IMR-90 (cell line): ENCODE measurements around the gene ZNF580. TPM values are rescaled to one million over a fixed set of nuclear protein-coding genes. Genes with fewer than 3 reads are reported as not detected.

Source experiments
- ATAC-seq: fragments of 200-7000 bp; cut with Tn5 transposase; 2 replicates; pipeline ENCODE4 v1.9.1; 2020; ENCODE audit warnings: low read depth, mild to moderate bottlenecking, moderate library complexity
- BruUV-seq: library from RNA; stranded (reverse); fragments of 400-500 nt; replicated peaks from 2 replicates; lab custom pipeline; 2021; lab: Mats Ljungman, UMichigan
- CTCF ChIA-PET: fragments of 300-600 bp; formaldehyde crosslinking; extraction: SDS; loops from one replicate; lab custom pipeline; 2021; ENCODE audit warnings: antibody characterized with exemption; lab: Yijun Ruan, JAX
- POLR2A ChIA-PET: fragments of 300-600 bp; sonication (Branson Sonifier 250); formaldehyde crosslinking; loops from one replicate; lab custom pipeline; 2022; ENCODE audit warnings: antibody characterized with exemption; ENCODE audit not compliant: unreplicated experiment; lab: Charles Lee
- DNase-seq: peaks from one replicate; pipeline ENCODE4 v3.0.0; 2013
- H2AFZ ChIP-seq: replicated peaks from 2 replicates; pipeline ENCODE3; 2013; ENCODE audit warnings: low read length, mild to moderate bottlenecking; ENCODE audit not compliant: poor library complexity
- H2AK5ac ChIP-seq: 2 replicates; pipeline ENCODE4 v1.6.1; 2013; ENCODE audit warnings: low read depth, low read length, inconsistent platforms
- H2AK9ac ChIP-seq: replicated peaks from 2 replicates; pipeline ENCODE3; 2013; ENCODE audit warnings: mild to moderate bottlenecking, low read depth, low read length, moderate library complexity; ENCODE audit not compliant: poor library complexity
- H2BK120ac ChIP-seq: 2 replicates; pipeline ENCODE4 v1.6.1; 2013; ENCODE audit warnings: low read depth, low read length, inconsistent platforms
- H2BK15ac ChIP-seq: 3 replicates; pipeline ENCODE4 v1.6.1; 2013; ENCODE audit warnings: low read depth, low read length, inconsistent platforms
- H2BK20ac ChIP-seq: 2 replicates; pipeline ENCODE4 v1.6.1; 2013; ENCODE audit warnings: low read depth, mild to moderate bottlenecking, inconsistent platforms, low read length, moderate library complexity
- H2BK5ac ChIP-seq: 2 replicates; pipeline ENCODE4 v1.6.1; 2013; ENCODE audit warnings: mild to moderate bottlenecking, low read depth, low read length, inconsistent platforms; ENCODE audit not compliant: poor library complexity, severe bottlenecking
- H3K14ac ChIP-seq: replicated peaks from 2 replicates; pipeline ENCODE4 v1.6.1; 2013; ENCODE audit warnings: low read depth, low read length, inconsistent platforms
- H3K18ac ChIP-seq: 2 replicates; pipeline ENCODE4 v1.6.1; 2013; ENCODE audit warnings: low read depth, low read length, control low read depth
- H3K23ac ChIP-seq: 2 replicates; pipeline ENCODE4 v1.6.1; 2013; ENCODE audit warnings: low read depth, low read length, inconsistent platforms
- H3K27ac ChIP-seq: 2 replicates; pipeline ENCODE4 v1.5.1; 2013; ENCODE audit warnings: mild to moderate bottlenecking, control low read depth, low read length; ENCODE audit not compliant: insufficient read depth
- H3K27me3 ChIP-seq: 2 replicates; pipeline ENCODE4 v1.6.1; 2013; ENCODE audit warnings: low read length; ENCODE audit not compliant: control insufficient read depth, insufficient read depth
- H3K36me3 ChIP-seq: 2 replicates; pipeline ENCODE4 v1.6.1; 2013; ENCODE audit warnings: low read length, mixed read lengths; ENCODE audit not compliant: control insufficient read depth, insufficient read depth
- H3K4ac ChIP-seq: 2 replicates; pipeline ENCODE4 v1.6.1; 2013; ENCODE audit warnings: low read depth, low read length, inconsistent platforms
- H3K4me1 ChIP-seq: 2 replicates; pipeline ENCODE4 v1.6.1; 2013; ENCODE audit warnings: low read length, mixed read lengths; ENCODE audit not compliant: control insufficient read depth, insufficient read depth
- H3K4me2 ChIP-seq: 2 replicates; pipeline ENCODE4 v1.6.1; 2013; ENCODE audit warnings: low read depth, mild to moderate bottlenecking, control low read depth, low read length, moderate library complexity
- H3K4me3 ChIP-seq: 2 replicates; pipeline ENCODE4 v1.5.1; 2013; ENCODE audit warnings: low read depth, mild to moderate bottlenecking, control low read depth, low read length, moderate library complexity; ENCODE audit not compliant: insufficient read depth
- H3K56ac ChIP-seq: 2 replicates; pipeline ENCODE4 v1.6.1; 2013; ENCODE audit warnings: low read length, inconsistent platforms; ENCODE audit not compliant: insufficient read depth; ENCODE audit errors: extremely low read depth
- H3K79me1 ChIP-seq, 2 experiments: 2 replicates each; pipeline ENCODE4 v1.6.1; 2013; ENCODE audit warnings: low read length in 2 of 2, inconsistent platforms in 1 of 2, low read depth in 1 of 2
- H3K9ac ChIP-seq: 2 replicates; pipeline ENCODE4 v1.6.1; 2013; ENCODE audit warnings: low read depth, low read length, control low read depth
- H3K9me1 ChIP-seq: 2 replicates; pipeline ENCODE4 v1.6.1; 2013; ENCODE audit warnings: low read length, inconsistent platforms; ENCODE audit not compliant: insufficient read depth
- H3K9me3 ChIP-seq: 2 replicates; pipeline ENCODE4 v1.6.1; 2013; ENCODE audit warnings: low read length; ENCODE audit not compliant: control insufficient read depth, insufficient read depth
- H4K20me1 ChIP-seq: 2 replicates; pipeline ENCODE4 v1.6.1; 2013; ENCODE audit warnings: low read length, inconsistent platforms; ENCODE audit not compliant: insufficient read depth
- H4K5ac ChIP-seq: 2 replicates; pipeline ENCODE4 v1.6.1; 2013; ENCODE audit warnings: mild to moderate bottlenecking, low read depth, low read length, control low read depth
- H4K8ac ChIP-seq, 2 experiments: 2 replicates each; pipeline ENCODE4 v1.6.1; 2013; ENCODE audit warnings: low read depth in 2 of 2, low read length in 2 of 2, control low read depth in 1 of 2, inconsistent platforms in 1 of 2
- H4K91ac ChIP-seq: 2 replicates; pipeline ENCODE4 v1.6.1; 2013; ENCODE audit warnings: low read depth, low read length, inconsistent platforms; ENCODE audit not compliant: insufficient read depth
- BHLHE40 ChIP-seq: fragments of 150-350 bp; IDR thresholded peaks from 2 replicates; pipeline ENCODE4 v1.6.1; 2016; ENCODE audit warnings: mild to moderate bottlenecking, low read depth, low read length
- CEBPB ChIP-seq: IDR thresholded peaks from 2 replicates; pipeline ENCODE4 v1.6.1; 2012; ENCODE audit warnings: low read depth, low read length, improper control_type of control experiment
- CHD1 ChIP-seq: IDR thresholded peaks from 2 replicates; pipeline ENCODE4 v1.6.1; 2012; ENCODE audit warnings: low read depth, low read length, improper control_type of control experiment
- CTCF ChIP-seq: conservative IDR thresholded peaks from 2 replicates; pipeline ENCODE4 v1.5.1; 2012; ENCODE audit warnings: mild to moderate bottlenecking, low read depth, low read length, improper control_type of control experiment
- ELK1 ChIP-seq: fragments of 150-350 bp; IDR thresholded peaks from 2 replicates; pipeline ENCODE4 v1.6.1; 2016; ENCODE audit warnings: low read depth, mild to moderate bottlenecking, low read length, moderate library complexity, borderline replicate concordance
- FOS ChIP-seq: fragments of 150-350 bp; IDR thresholded peaks from 2 replicates; pipeline ENCODE4 v1.6.1; 2016; ENCODE audit warnings: low read depth, low read length
- MAFK ChIP-seq: IDR thresholded peaks from 2 replicates; pipeline ENCODE4 v1.6.1; 2012; ENCODE audit warnings: low read depth, low read length, improper control_type of control experiment
- MAZ ChIP-seq: IDR thresholded peaks from 2 replicates; pipeline ENCODE4 v1.6.1; 2012; ENCODE audit warnings: low read depth, mild to moderate bottlenecking, low read length, improper control_type of control experiment, moderate library complexity, borderline replicate concordance
- MXI1 ChIP-seq: IDR thresholded peaks from 2 replicates; pipeline ENCODE4 v1.6.1; 2012; ENCODE audit warnings: low read depth, mild to moderate bottlenecking, low read length, moderate library complexity, borderline replicate concordance
- NFE2L2 ChIP-seq: fragments of 150-350 bp; IDR thresholded peaks from 2 replicates; pipeline ENCODE4 v1.6.1; 2016; ENCODE audit warnings: low read depth, mild to moderate bottlenecking, low read length
- POLR2A ChIP-seq: IDR thresholded peaks from 2 replicates; pipeline ENCODE4 v1.6.1; 2012; ENCODE audit warnings: mild to moderate bottlenecking, low read depth, low read length
- RAD21 ChIP-seq: IDR thresholded peaks from 2 replicates; pipeline ENCODE4 v1.6.1; 2012; ENCODE audit warnings: low read length, improper control_type of control experiment
- RCOR1 ChIP-seq: IDR thresholded peaks from 2 replicates; pipeline ENCODE4 v1.6.1; 2012; ENCODE audit warnings: mild to moderate bottlenecking, low read length, improper control_type of control experiment; ENCODE audit not compliant: insufficient replicate concordance
- RFX5 ChIP-seq: IDR thresholded peaks from 2 replicates; pipeline ENCODE4 v1.8.0; 2012; ENCODE audit warnings: low read depth, mild to moderate bottlenecking, low read length, moderate library complexity
- SMC3 ChIP-seq: fragments of 150-350 bp; IDR thresholded peaks from 2 replicates; pipeline ENCODE4 v1.6.1; 2016; ENCODE audit warnings: low read depth, mild to moderate bottlenecking, antibody characterized with exemption, low read length, moderate library complexity
- USF2 ChIP-seq: fragments of 150-350 bp; IDR thresholded peaks from 2 replicates; pipeline ENCODE4 v1.6.1; 2017; ENCODE audit warnings: mild to moderate bottlenecking, antibody characterized with exemption, low read length, low read depth
- WGBS, 2 experiments: methylation state at CpG; one replicate each; pipeline versions ENCODE4 v1.1.5 to v1.1.7; 2013; ENCODE audit warnings: missing lambda C conversion rate in 2 of 2; ENCODE audit not compliant: insufficient read length in 1 of 2; ENCODE audit errors: extremely low coverage in 2 of 2; 5-methylcytosine and 5-hydroxymethylcytosine counted together
- dilution Hi-C: fragments of 300-500 bp; cut with HindIII; formaldehyde crosslinking; loops from one replicate; pipeline ENCODE4 v1.14.3; 2018; ENCODE audit warnings: low sequenced_read_pairs; ENCODE audit not compliant: unreplicated experiment
- in situ Hi-C: fragments of 300-500 bp; cut with MboI; formaldehyde crosslinking; loops from 3 replicates; pipeline ENCODE4 v1.14.3; 2019; ENCODE audit warnings: low sequenced_read_pairs, inconsistent platforms, mixed read lengths
- intact Hi-C: fragments of 100-400 bp; cut with micrococcal nuclease; formaldehyde crosslinking; loops from 2 replicates; pipeline ENCODE4 v1.10.0; 2022
- polyA plus RNA-seq, 3 experiments: library from polyadenylated mRNA; depleted of rRNA; stranded (reverse); fragments of >200 nt; gene quantifications; 2 replicates each; pipeline ENCODE4 v1.2.3, GENCODE V29; 2012; ENCODE audit warnings: low replicate concordance in 1 of 3
- total RNA-seq: library from RNA; depleted of rRNA; stranded (reverse); fragments of >200 nt; gene quantifications from 2 replicates; pipeline ENCODE4 v1.2.3, GENCODE V29; 2012

Gene ZNF580
- total and polyA plus RNA-seq, 2 of the 4 experiments (the other 2 are of a cell fraction), result 1.4 to 36.9 TPM

- no peak for DNase-seq
- in situ Hi-C loops, result loop anchor here (25.0 kb wide), 2 partner anchors 350 to 525 kb away; partner anchors contain the start of genes BRSK1, HSPBP1 and PPP1R12C
These were observed 3.3 kb upstream of the ZNF580 start for GRCh38 chr19:55637534-55637933.

More at GRCh38 chr19:55637534-55637933, 3.3 kb upstream of the ZNF580 start:
- Histone ChIP-seq H4K5ac (no peak overlapping the region), H2AFZ (no peak overlapping the region), H4K8ac (no peak overlapping the region), H3K27ac (no peak overlapping the region), H2AK9ac (no peak overlapping the region), H3K79me1 (peaks cover 31 to 72% of the 10 kb centered on the region in 2 experiments), H2BK5ac (no peak overlapping the region), H3K4me2 (no peak overlapping the region), H2AK5ac (no peak overlapping the region), H3K14ac (no peak overlapping the region), H3K4ac (no peak overlapping the region), H3K4me3 (no peak overlapping the region), H2BK15ac (no peak overlapping the region), H3K9me3 (no peaks in the 10 kb centered on the region), H2BK20ac (no peak overlapping the region), H2BK120ac (no peak overlapping the region), H3K27me3 (no peaks in the 10 kb centered on the region), H3K9me1 (peaks cover 18% of the 10 kb centered on the region), H3K18ac (no peak overlapping the region), H3K36me3 (peaks cover 4% of the 10 kb centered on the region; the same call in 1 of the 2 replicates), H3K56ac (no peak overlapping the region), H4K91ac (no peak overlapping the region), H3K23ac (no peak overlapping the region), H3K4me1 (peaks cover 11% of the 10 kb centered on the region), H4K20me1 (0 out of 2 replicates have a peak, but pooled peaks cover 9% of the 10 kb centered on the region), H3K9ac (no peak overlapping the region)
- TF ChIP-seq USF2 (no peak), MAZ (no peak), RCOR1 (no peak), MAFK (no peak), SMC3 (no peak), BHLHE40 (no peak), NFE2L2 (no peak), CEBPB (no peak), ELK1 (no peak), CTCF (no peak), RFX5 (no peak), FOS (no peak), POLR2A (no peak), MXI1 (no peak), CHD1 (no peak), RAD21 (no peak)
- BruUV-seq, result no TSS peak
- ATAC-seq, result no peak
- ChIA-PET POLR2A (interaction anchor here (0.5 to 1.1 kb wide), 2 partner anchors 31 to 693 kb away, joined by 3 to 4 read pairs; no protein-coding TSS in a partner anchor), CTCF (interaction anchor here (1.6 kb wide), 1 partner anchor 17 kb away, joined by 4 read pairs; no protein-coding TSS in a partner anchor)
- dilution Hi-C loops, result no loop called here
- intact Hi-C loops, result loop anchor here (10.0 kb wide), 1 partner anchor 427 kb away; no protein-coding TSS in a partner anchor
- WGBS, 2 experiments, result 93% methylated on average over 8 of the region's 11 CpGs; no CpG with 5 or more reads in 1 of the 2 experiments
